Measurements from ENCODE around the gene MT1F. TPM values are rescaled to one million over a fixed set of nuclear protein-coding genes. Genes with fewer than 3 reads are reported as not detected.

The MT1F gene
- total RNA-seq, 1 experiment from 2014 or later, result 27.3 TPM

DNA sequence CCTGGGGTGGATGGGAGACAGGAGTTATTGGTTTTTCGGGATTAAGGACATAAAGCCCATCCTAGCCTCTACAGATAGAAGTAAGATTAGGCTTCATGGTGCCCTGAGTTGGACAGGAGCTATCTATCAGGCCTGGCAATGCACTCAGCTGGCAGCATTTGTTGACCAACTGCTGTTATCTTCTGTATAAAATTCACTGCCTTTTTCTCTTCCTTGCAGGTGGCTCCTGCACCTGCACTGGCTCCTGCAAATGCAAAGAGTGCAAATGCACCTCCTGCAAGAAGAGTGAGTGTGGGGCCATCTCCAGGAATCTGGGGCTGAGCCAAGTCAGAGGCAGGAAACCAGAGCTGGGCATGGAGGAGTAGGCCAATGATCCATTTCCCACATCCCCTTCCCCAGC, 18.7 kb upstream of the MT1F start:
- TF ChIP-seq EZH2 (IDR thresholded peaks at IDR 0.05; ENCODE audit: low read length, unreplicated experiment), result no peak
- Histone ChIP-seq H3K27me3 (ENCODE audit: low read length) (no peaks in the 10 kb centered on the region), H3K27ac (ENCODE audit: low read length) (no peak overlapping the region), H3K79me2 (ENCODE audit: low read length) (no peaks in the 10 kb centered on the region), H3K4me1 (ENCODE audit: insufficient read depth, low read length) (peaks cover 10% of the 10 kb centered on the region), H3K9me3 (ENCODE audit: low read length) (no peaks in the 10 kb centered on the region), H3K9me2 (replicated peaks; ENCODE audit: low read length) (no peaks in the 10 kb centered on the region), H3K36me3 (ENCODE audit: low read depth, low read length) (no peaks in the 10 kb centered on the region), H3F3A (ENCODE audit: low read length, unreplicated experiment) (no peaks in the 10 kb centered on the region), H2AFZ (ENCODE audit: low read length) (no peak overlapping the region), H4K20me1 (ENCODE audit: low read length) (no peaks in the 10 kb centered on the region), H3K4me2 (ENCODE audit: low read length) (no peak overlapping the region), H3K4me3 (ENCODE audit: low read length) (no peak overlapping the region), H3K9ac (ENCODE audit: low read length) (no peak overlapping the region)
- CTCF ChIA-PET, result no interaction called here
- intact Hi-C loops (cut with micrococcal nuclease), result no loop called here
- POLR2A ChIA-PET (ENCODE audit: unreplicated experiment), result no interaction called here
- no peak for DNase-seq
- no peak for ATAC-seq
- no TSS peak for BruUV-seq (replicated peaks)

DNA sequence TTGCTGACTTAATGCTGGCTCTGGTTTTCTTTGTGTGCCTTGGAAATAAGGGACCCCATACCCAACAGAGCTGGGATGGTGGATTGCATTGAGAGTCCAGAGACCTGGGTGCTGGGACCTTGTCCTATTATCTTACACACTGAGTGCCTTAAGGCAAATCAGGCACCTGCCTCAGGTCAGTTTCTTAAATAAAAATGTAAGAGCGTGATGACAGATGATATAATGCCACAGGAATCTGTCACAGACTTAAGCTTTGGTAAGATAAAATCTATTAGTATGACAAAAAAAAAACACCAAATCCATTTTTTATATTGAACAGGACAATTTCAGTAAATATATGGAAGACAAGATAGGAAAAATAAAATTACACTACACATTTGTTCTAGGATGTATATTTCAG, 17.7 kb upstream of the MT1F start:
- H3K27me3 ChIP-seq (ENCODE audit: low read length), result no peaks in the 10 kb centered on the region
- H3K9me2 ChIP-seq (replicated peaks; ENCODE audit: low read length), result no peaks in the 10 kb centered on the region
- H3K4me1 ChIP-seq (ENCODE audit: insufficient read depth, low read length), result peaks cover 10% of the 10 kb centered on the region
- no peaks in the 10 kb centered on the region for H3K36me3 ChIP-seq (ENCODE audit: low read depth, low read length)
- POLR2A ChIA-PET (ENCODE audit: unreplicated experiment), result no interaction called here
- ATAC-seq (no peak), DNase-seq (no peak)
- CTCF ChIA-PET, result no interaction called here
- H2AFZ ChIP-seq (ENCODE audit: low read length), result no peak overlapping the region
- H3K4me3 ChIP-seq (ENCODE audit: low read length), result no peak overlapping the region
- TF ChIP-seq EZH2 (IDR thresholded peaks at IDR 0.05; ENCODE audit: low read length, unreplicated experiment), result no peak
- no peak for TF ChIP-seq EZH2phosphoT487 (IDR thresholded peaks at IDR 0.05; ENCODE audit: borderline replicate concordance, low read length)
- TF ChIP-seq, protein P1, sequence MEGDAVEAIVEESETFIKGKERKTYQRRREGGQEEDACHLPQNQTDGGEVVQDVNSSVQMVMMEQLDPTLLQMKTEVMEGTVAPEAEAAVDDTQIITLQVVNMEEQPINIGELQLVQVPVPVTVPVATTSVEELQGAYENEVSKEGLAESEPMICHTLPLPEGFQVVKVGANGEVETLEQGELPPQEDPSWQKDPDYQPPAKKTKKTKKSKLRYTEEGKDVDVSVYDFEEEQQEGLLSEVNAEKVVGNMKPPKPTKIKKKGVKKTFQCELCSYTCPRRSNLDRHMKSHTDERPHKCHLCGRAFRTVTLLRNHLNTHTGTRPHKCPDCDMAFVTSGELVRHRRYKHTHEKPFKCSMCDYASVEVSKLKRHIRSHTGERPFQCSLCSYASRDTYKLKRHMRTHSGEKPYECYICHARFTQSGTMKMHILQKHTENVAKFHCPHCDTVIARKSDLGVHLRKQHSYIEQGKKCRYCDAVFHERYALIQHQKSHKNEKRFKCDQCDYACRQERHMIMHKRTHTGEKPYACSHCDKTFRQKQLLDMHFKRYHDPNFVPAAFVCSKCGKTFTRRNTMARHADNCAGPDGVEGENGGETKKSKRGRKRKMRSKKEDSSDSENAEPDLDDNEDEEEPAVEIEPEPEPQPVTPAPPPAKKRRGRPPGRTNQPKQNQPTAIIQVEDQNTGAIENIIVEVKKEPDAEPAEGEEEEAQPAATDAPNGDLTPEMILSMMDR (conservative IDR thresholded peaks at IDR 0.05; ENCODE audit: low read depth, low read length), result no peak
- no TSS peak for BruUV-seq (replicated peaks)
- no peak overlapping the region for H3K9ac ChIP-seq (ENCODE audit: low read length)
- no peaks in the 10 kb centered on the region for H3F3A ChIP-seq (ENCODE audit: low read length, unreplicated experiment)
- H4K20me1 ChIP-seq (ENCODE audit: low read length), result no peaks in the 10 kb centered on the region
- no peak overlapping the region for H3K27ac ChIP-seq (ENCODE audit: low read length)
- H3K79me2 ChIP-seq (ENCODE audit: low read length), result no peaks in the 10 kb centered on the region
- H3K9me3 ChIP-seq (ENCODE audit: low read length), result no peaks in the 10 kb centered on the region
- no peak overlapping the region for H3K4me2 ChIP-seq (ENCODE audit: low read length)
- intact Hi-C loops (cut with micrococcal nuclease), result no loop called here

DNA sequence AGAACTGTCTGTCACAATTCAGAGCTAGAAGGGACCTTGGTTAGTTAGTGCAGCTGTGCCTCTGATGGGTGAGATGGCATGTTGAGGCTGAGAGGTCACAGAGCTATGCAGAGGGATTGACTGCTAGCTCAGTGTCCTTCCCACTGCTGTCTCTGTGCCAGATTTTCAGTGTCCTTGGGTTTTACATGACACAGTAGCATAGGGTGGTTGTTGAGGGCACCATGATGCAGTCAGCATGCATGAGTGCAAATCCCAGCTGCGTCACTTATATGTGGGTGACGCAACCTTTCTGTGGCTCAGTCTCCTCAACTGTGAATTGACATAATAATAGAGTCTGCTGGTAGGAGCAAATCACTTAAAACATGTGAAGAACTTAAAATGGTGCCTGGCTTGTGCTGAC, 16.6 kb upstream of the MT1F start:
- Histone ChIP-seq H3K4me1 (ENCODE audit: insufficient read depth, low read length) (peaks cover 10% of the 10 kb centered on the region), H3K36me3 (ENCODE audit: low read depth, low read length) (no peaks in the 10 kb centered on the region), H3K9me3 (ENCODE audit: low read length) (no peaks in the 10 kb centered on the region), H3F3A (ENCODE audit: low read length, unreplicated experiment) (no peaks in the 10 kb centered on the region), H3K9ac (ENCODE audit: low read length) (no peak overlapping the region), H3K4me3 (ENCODE audit: low read length) (no peak overlapping the region), H3K27me3 (ENCODE audit: low read length) (no peaks in the 10 kb centered on the region), H2AFZ (ENCODE audit: low read length) (no peak overlapping the region), H3K4me2 (ENCODE audit: low read length) (no peak overlapping the region), H4K20me1 (ENCODE audit: low read length) (no peaks in the 10 kb centered on the region), H3K9me2 (replicated peaks; ENCODE audit: low read length) (no peaks in the 10 kb centered on the region), H3K27ac (ENCODE audit: low read length) (no peak overlapping the region), H3K79me2 (ENCODE audit: low read length) (no peaks in the 10 kb centered on the region)
- TF ChIP-seq EZH2phosphoT487 (IDR thresholded peaks at IDR 0.05; ENCODE audit: borderline replicate concordance, low read length) (no peak), EZH2 (IDR thresholded peaks at IDR 0.05; ENCODE audit: low read length, unreplicated experiment) (no peak)
- TF ChIP-seq, protein P1 (conservative IDR thresholded peaks at IDR 0.05; ENCODE audit: low read depth, low read length), result no peak
- CTCF ChIA-PET, result interaction anchor here (0.6 kb wide), 1 partner anchor 29 kb away, joined by 3 read pairs; no protein-coding TSS in a partner anchor
- intact Hi-C loops (cut with micrococcal nuclease), result no loop called here
- BruUV-seq (replicated peaks), result no TSS peak
- POLR2A ChIA-PET (ENCODE audit: unreplicated experiment), result no interaction called here
- no peak for ATAC-seq
- DNase-seq, result no peak
